HG02759 (cell line): ENCODE results near the gene METTL2A.
"Not testable (repeated sequence)": the region's sequence is repeated elsewhere in the genome, so short reads cannot be mapped to it uniquely, and the experiment has no call there.

Experiments
- ATAC-seq: cut with Tn5 transposase; IDR thresholded peaks from one replicate; pipeline ENCODE4 v1.9.1; 2021; ENCODE audit warnings: mild to moderate bottlenecking, moderate library complexity; ENCODE audit not compliant: unreplicated experiment

Gene METTL2A

GRCh38 chr17:62423647-62424461, at the start of gene METTL2A:
Gene METTL2A (plus strand): TSS chr17:62423897. CDS start chr17:62423903, 6 bp downstream.
- ATAC-seq = peak; percentile 93

GRCh38 chr17:62380253-62380652, 43.4 kb upstream of the METTL2A start, which contains the start of gene EFCAB3:
Gene EFCAB3 (plus strand): TSS chr17:62380553. CDS start chr17:62382980, 2,427 bp downstream.
- ATAC-seq = no peak

- no peak for ATAC-seq
Measured at GRCh38 chr17:62381561-62381960, 42.1 kb upstream of the METTL2A start.

- ATAC-seq = no peak
Measured at GRCh38 chr17:62388856-62389255, 34.8 kb upstream of the METTL2A start.

GRCh38 chr17:62392908-62393307, 30.8 kb upstream of the METTL2A start:
- no peak for ATAC-seq

GRCh38 chr17:62398891-62399290, 24.8 kb upstream of the METTL2A start:
- no peak for ATAC-seq

GRCh38 chr17:62405451-62405850, 18.2 kb upstream of the METTL2A start:
- no peak for ATAC-seq

GRCh38 chr17:62413090-62413489, 10.6 kb upstream of the METTL2A start:
- ATAC-seq = not testable (repeated sequence)

GRCh38 chr17:62426214-62426613, 2.5 kb downstream of the METTL2A start:
- ATAC-seq = not testable (repeated sequence)

- ATAC-seq = not testable (repeated sequence)
Measured at GRCh38 chr17:62435251-62435650, 11.6 kb downstream of the METTL2A start.

GRCh38 chr17:62441181-62441580, 17.5 kb downstream of the METTL2A start:
- not testable (repeated sequence) for ATAC-seq

- ATAC-seq = no peak
Measured at GRCh38 chr17:62444063-62444462, 20.4 kb downstream of the METTL2A start.

- not testable (repeated sequence) for ATAC-seq
Measured at GRCh38 chr17:62445791-62446190, 22.1 kb downstream of the METTL2A start.

GRCh38 chr17:62452195-62452594, 28.5 kb downstream of the METTL2A start:
- not testable (repeated sequence) for ATAC-seq

GRCh38 chr17:62453041-62453440, 29.3 kb downstream of the METTL2A start:
- not testable (repeated sequence) for ATAC-seq

- ATAC-seq = peak; percentile 31
Measured at GRCh38 chr17:62453656-62454055, 30.0 kb downstream of the METTL2A start.

- peak; percentile 58 for ATAC-seq
Measured at GRCh38 chr17:62454111-62454510, 30.4 kb downstream of the METTL2A start.

- ATAC-seq = no peak
Measured at GRCh38 chr17:62456016-62456415, 32.3 kb downstream of the METTL2A start.

- ATAC-seq = not testable (repeated sequence)
Measured at GRCh38 chr17:62458483-62458882, 34.8 kb downstream of the METTL2A start.

GRCh38 chr17:62464422-62464821, 40.7 kb downstream of the METTL2A start:
- ATAC-seq = not testable (repeated sequence)

- not testable (repeated sequence) for ATAC-seq
Measured at GRCh38 chr17:62465271-62465670, 41.6 kb downstream of the METTL2A start.

GRCh38 chr17:62470666-62471379, 47.1 kb downstream of the METTL2A start:
- not testable (repeated sequence) for ATAC-seq
